HEK293T (cell line): ENCODE results near the gene BCCIP.

Experiments
- CTCF ChIA-PET: fragments of 350-600 bp; formaldehyde crosslinking; extraction: SDS; loops from one replicate; lab custom pipeline; 2021; ENCODE audit warnings: antibody characterized with exemption, inconsistent platforms; lab: Yijun Ruan, JAX
- POLR2A ChIA-PET: fragments of 350-600 bp; formaldehyde crosslinking; extraction: SDS; loops from one replicate; lab custom pipeline; 2020; ENCODE audit warnings: antibody characterized with exemption, inconsistent platforms; lab: Yijun Ruan, JAX
- DNase-seq: peaks from one replicate; pipeline ENCODE4 v3.0.0; 2012; ENCODE audit warnings: mixed read lengths; ENCODE audit errors: extremely low spot score
- ARNT ChIP-seq: fragments of 450-650 bp; IDR thresholded peaks from 2 replicates; pipeline ENCODE4 v1.6.1; 2017; ENCODE audit warnings: mild to moderate bottlenecking
- BHLHE40 ChIP-seq: fragments of 450-650 bp; IDR thresholded peaks from 2 replicates; pipeline ENCODE4 v1.6.1; 2016; ENCODE audit warnings: mild to moderate bottlenecking, moderate library complexity, borderline replicate concordance
- CTBP1 ChIP-seq: fragments of 450-650 bp; IDR thresholded peaks from 2 replicates; pipeline ENCODE4 v1.6.1; 2016; ENCODE audit warnings: borderline replicate concordance
- ELF4 ChIP-seq: fragments of 450-650 bp; IDR thresholded peaks from 2 replicates; pipeline ENCODE4 v1.6.1; 2017; ENCODE audit warnings: antibody characterized with exemption
- FOXA1 ChIP-seq: fragments of 450-650 bp; IDR thresholded peaks from 2 replicates; pipeline ENCODE4 v1.6.1; 2016; ENCODE audit warnings: mild to moderate bottlenecking
- FOXK2 ChIP-seq: fragments of 450-650 bp; IDR thresholded peaks from 2 replicates; pipeline ENCODE4 v1.6.1; 2016; ENCODE audit warnings: mild to moderate bottlenecking
- FOXM1 ChIP-seq: fragments of 450-650 bp; IDR thresholded peaks from 2 replicates; pipeline ENCODE4 v1.6.1; 2017; ENCODE audit warnings: mild to moderate bottlenecking, borderline replicate concordance
- HDGF ChIP-seq: fragments of 450-650 bp; IDR thresholded peaks from 2 replicates; pipeline ENCODE4 v1.6.1; 2017; ENCODE audit warnings: antibody characterized with exemption, borderline replicate concordance
- L3MBTL2 ChIP-seq: fragments of 450-650 bp; conservative IDR thresholded peaks from 2 replicates; pipeline ENCODE4 v1.6.1; 2016; ENCODE audit warnings: mild to moderate bottlenecking
- LEF1 ChIP-seq: fragments of 450-650 bp; IDR thresholded peaks from 2 replicates; pipeline ENCODE4 v1.6.1; 2017; ENCODE audit warnings: mild to moderate bottlenecking, borderline replicate concordance
- NFRKB ChIP-seq: fragments of 450-650 bp; IDR thresholded peaks from 2 replicates; pipeline ENCODE4 v1.6.1; 2016; ENCODE audit warnings: mild to moderate bottlenecking, moderate library complexity
- PKNOX1 ChIP-seq: fragments of 450-650 bp; IDR thresholded peaks from 2 replicates; pipeline ENCODE4 v1.6.1; 2016
- SP1 ChIP-seq: fragments of 450-650 bp; IDR thresholded peaks from 2 replicates; pipeline ENCODE4 v1.6.1; 2017
- SUZ12 ChIP-seq: fragments of 450-650 bp; IDR thresholded peaks from 2 replicates; pipeline ENCODE4 v1.6.1; 2016; ENCODE audit warnings: mild to moderate bottlenecking
- TARDBP ChIP-seq: fragments of 450-650 bp; IDR thresholded peaks from 2 replicates; pipeline ENCODE4 v1.6.1; 2016
- ZNF384 ChIP-seq: fragments of 450-650 bp; IDR thresholded peaks from 2 replicates; pipeline ENCODE4 v1.6.1; 2016

The BCCIP gene

GRCh38 chr10:125878957-125879835 lies 55.9 kb downstream of the BCCIP start:
- DNase-seq: no peak

GRCh38 chr10:125880719-125881118 lies 57.4 kb downstream of the BCCIP start:
- no peak for DNase-seq
- no peak for TF ChIP-seq TARDBP
- TF ChIP-seq FOXK2: no peak
- ChIA-PET CTCF (no interaction called here), POLR2A (no interaction called here)

More at GRCh38 chr10:125878957-125879835, 55.9 kb downstream of the BCCIP start:
- no peak for TF ChIP-seq ELF4
- TF ChIP-seq BHLHE40: no peak
- TF ChIP-seq FOXK2: no peak
- no peak for TF ChIP-seq NFRKB
- no peak for TF ChIP-seq CTBP1
- TF ChIP-seq PKNOX1: no peak
- TF ChIP-seq SUZ12: no peak
- TF ChIP-seq FOXA1: no peak
- TF ChIP-seq ZNF384: no peak
- no peak for TF ChIP-seq SP1
- TF ChIP-seq FOXM1: no peak
- TF ChIP-seq HDGF: no peak
- TF ChIP-seq ARNT: no peak
- no peak for TF ChIP-seq TARDBP
- no peak for TF ChIP-seq LEF1
- ChIA-PET CTCF (interaction anchor here (1.1 kb wide), 1 partner anchor 10 kb away, joined by 5 read pairs; no protein-coding TSS in a partner anchor), POLR2A (no interaction called here)

GRCh38 chr10:125881192-125881591 lies 57.8 kb downstream of the BCCIP start, which contains the start of gene DHX32:
TSS of gene DHX32 (minus strand) at chr10:125881292. CDS start at chr10:125880824, 468 bp downstream.
- TF ChIP-seq SP1 (no peak), ARNT (no peak), CTBP1 (no peak), FOXM1 (no peak), FOXA1 (no peak)
- POLR2A ChIA-PET: no interaction called here
- CTCF ChIA-PET: no interaction called here
- no peak for DNase-seq

- TF ChIP-seq NFRKB (no peak), PKNOX1 (no peak), L3MBTL2 (no peak), HDGF (no peak), CTBP1 (no peak), SUZ12 (no peak), FOXM1 (no peak), SP1 (no peak), TARDBP (no peak), FOXA1 (no peak), ELF4 (no peak), BHLHE40 (no peak), ZNF384 (no peak), LEF1 (no peak), FOXK2 (no peak), ARNT (no peak)
- CTCF ChIA-PET: interaction anchor here (0.7 kb wide), 1 partner anchor 433 kb away, joined by 3 read pairs; no protein-coding TSS in a partner anchor
- POLR2A ChIA-PET: no interaction called here
- no peak for DNase-seq
These were observed 59.2 kb downstream of the BCCIP start for GRCh38 chr10:125882596-125882995.

GRCh38 chr10:125883211-125883610 lies 59.9 kb downstream of the BCCIP start:
- ChIA-PET POLR2A (no interaction called here), CTCF (no interaction called here)
- no peak for DNase-seq

More at GRCh38 chr10:125883211-125883610, 59.9 kb downstream of the BCCIP start:
- no peak for TF ChIP-seq CTBP1
- TF ChIP-seq HDGF: no peak
